CD1c-positive myeloid dendritic cell (primary cell): ENCODE results near the gene PTPRM.

Experiments used
- DNase-seq: peaks from one replicate; pipeline ENCODE4 v3.0.0-alpha.2; 2016; ENCODE audit errors: extremely low spot score

PTPRM gene

GRCh38 chr18:7807936-7808453, 240.9 kb downstream of the PTPRM start:
- no peak for DNase-seq

- no peak for DNase-seq
Observed at GRCh38 chr18:7808992-7809391, 241.9 kb downstream of the PTPRM start.

GRCh38 chr18:7809455-7809854, 242.3 kb downstream of the PTPRM start:
- no peak for DNase-seq

- no peak for DNase-seq
Observed at GRCh38 chr18:7809978-7810377, 242.9 kb downstream of the PTPRM start.

- no peak for DNase-seq
Observed at GRCh38 chr18:7812431-7813063, 245.4 kb downstream of the PTPRM start.

- DNase-seq, result no peak
Observed at GRCh38 chr18:7813131-7813530, 246.0 kb downstream of the PTPRM start.

GRCh38 chr18:7814754-7815315, 247.7 kb downstream of the PTPRM start:
- DNase-seq, result no peak

- no peak for DNase-seq
Observed at GRCh38 chr18:7815787-7816186, 248.7 kb downstream of the PTPRM start.

- DNase-seq, result no peak
Observed at GRCh38 chr18:7817575-7818230, 250.6 kb downstream of the PTPRM start.

- no peak for DNase-seq
Observed at GRCh38 chr18:7821784-7822183, 254.7 kb downstream of the PTPRM start.

- DNase-seq, result no peak
Observed at GRCh38 chr18:7822435-7823331, 255.6 kb downstream of the PTPRM start.

GRCh38 chr18:7824970-7825369, 257.9 kb downstream of the PTPRM start:
- no peak for DNase-seq

GRCh38 chr18:7830468-7830867, 263.4 kb downstream of the PTPRM start:
- DNase-seq, result no peak

GRCh38 chr18:7839548-7839947, 272.4 kb downstream of the PTPRM start:
- no peak for DNase-seq

GRCh38 chr18:7840411-7840810, 273.3 kb downstream of the PTPRM start:
- DNase-seq, result no peak

- no peak for DNase-seq
Observed at GRCh38 chr18:7844017-7844416, 276.9 kb downstream of the PTPRM start.

- no peak for DNase-seq
Observed at GRCh38 chr18:7844418-7844817, 277.3 kb downstream of the PTPRM start.

- DNase-seq, result no peak
Observed at GRCh38 chr18:7846335-7846734, 279.2 kb downstream of the PTPRM start.

GRCh38 chr18:7847357-7848053, 280.4 kb downstream of the PTPRM start:
- DNase-seq, result no peak

GRCh38 chr18:7848054-7848412, 280.9 kb downstream of the PTPRM start:
- no peak for DNase-seq

GRCh38 chr18:7850446-7850845, 283.3 kb downstream of the PTPRM start:
- no peak for DNase-seq

- DNase-seq, result no peak
Observed at GRCh38 chr18:7855028-7855427, 287.9 kb downstream of the PTPRM start.
